Measurements from ENCODE around the gene RRBP1.

RRBP1 gene

GRCh38 chr20:17648315-17648646, 33.8 kb downstream of the RRBP1 start:
- no peak for DNase-seq (ENCODE audit: low read depth in 1 of 2, low spot score in 1 of 2)

- DNase-seq (ENCODE audit: low read depth in 1 of 2, low spot score in 1 of 2): no peak
Measured at GRCh38 chr20:17647391-17648314, 34.4 kb downstream of the RRBP1 start.

GRCh38 chr20:17646961-17647301, 35.1 kb downstream of the RRBP1 start:
- no peak for DNase-seq (ENCODE audit: low read depth in 1 of 2, low spot score in 1 of 2)

- DNase-seq (ENCODE audit: low read depth in 1 of 2, low spot score in 1 of 2): no peak
Measured at GRCh38 chr20:17646209-17646960, 35.7 kb downstream of the RRBP1 start.

GRCh38 chr20:17645546-17646208, 36.4 kb downstream of the RRBP1 start:
- no peak for DNase-seq (ENCODE audit: low read depth in 1 of 2, low spot score in 1 of 2)

GRCh38 chr20:17645010-17645409, 37.0 kb downstream of the RRBP1 start:
- no peak for DNase-seq (ENCODE audit: low read depth in 1 of 2, low spot score in 1 of 2)

GRCh38 chr20:17644451-17644850, 37.6 kb downstream of the RRBP1 start:
- DNase-seq (ENCODE audit: low read depth in 1 of 2, low spot score in 1 of 2): no peak

- no peak for DNase-seq (ENCODE audit: low read depth in 1 of 2, low spot score in 1 of 2)
Measured at GRCh38 chr20:17643531-17644188, 38.4 kb downstream of the RRBP1 start.

- DNase-seq (ENCODE audit: low read depth in 1 of 2, low spot score in 1 of 2): no peak
Measured at GRCh38 chr20:17642404-17643269, 39.4 kb downstream of the RRBP1 start.

- DNase-seq (ENCODE audit: low read depth in 1 of 2, low spot score in 1 of 2): no peak
Measured at GRCh38 chr20:17641993-17642392, 40.0 kb downstream of the RRBP1 start.

GRCh38 chr20:17641520-17641964, 40.5 kb downstream of the RRBP1 start:
- no peak for DNase-seq (ENCODE audit: low read depth in 1 of 2, low spot score in 1 of 2)

GRCh38 chr20:17640875-17641378, 41.1 kb downstream of the RRBP1 start:
- no peak for DNase-seq (ENCODE audit: low read depth in 1 of 2, low spot score in 1 of 2)

GRCh38 chr20:17640146-17640874, 41.7 kb downstream of the RRBP1 start:
- DNase-seq (ENCODE audit: low read depth in 1 of 2, low spot score in 1 of 2): no peak

- no peak for DNase-seq (ENCODE audit: low read depth in 1 of 2, low spot score in 1 of 2)
Measured at GRCh38 chr20:17638835-17639407, 43.1 kb downstream of the RRBP1 start.

GRCh38 chr20:17637985-17638640, 43.9 kb downstream of the RRBP1 start:
- no peak for DNase-seq (ENCODE audit: low read depth in 1 of 2, low spot score in 1 of 2)

GRCh38 chr20:17637413-17637780, 44.6 kb downstream of the RRBP1 start:
- DNase-seq (ENCODE audit: low read depth in 1 of 2, low spot score in 1 of 2): no peak

GRCh38 chr20:17636523-17637412, 45.3 kb downstream of the RRBP1 start:
- DNase-seq (ENCODE audit: low read depth in 1 of 2, low spot score in 1 of 2): no peak
